ENCODE results near the gene ADPRS. TPM values are rescaled to one million over a fixed set of nuclear protein-coding genes. Genes with fewer than 3 reads are reported as not detected.

The ADPRS gene
- total and polyA plus RNA-seq, 3 experiments from 2014 or later, result 26.1 to 41.1 (median 38.9) TPM

DNA sequence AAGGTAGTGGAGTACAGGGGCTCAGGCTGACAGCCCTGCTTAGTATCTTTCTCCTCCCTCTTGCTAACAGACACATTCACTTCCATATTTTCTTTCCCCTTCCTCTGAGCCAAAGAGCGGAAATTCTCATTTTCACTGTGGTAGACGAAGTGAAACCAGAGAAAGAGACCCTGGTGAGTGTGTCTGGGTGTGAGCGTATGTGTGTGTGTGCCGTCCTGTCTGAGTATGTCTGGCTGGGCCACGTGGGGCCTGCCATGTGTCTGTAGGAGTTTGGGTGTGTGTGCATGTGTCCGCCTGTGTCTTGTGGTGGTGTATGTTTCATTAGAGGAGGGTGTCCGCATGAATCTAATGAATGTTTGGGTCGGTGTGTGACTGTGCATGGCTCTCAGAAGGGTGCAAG is 34.7 kb downstream of the ADPRS start:
- CTCF ChIA-PET, result no interaction called here
- DNase-seq, result peak in 1 of 5 donors; percentile 24
- Histone ChIP-seq H3K4me3 (ENCODE audit: low read length) (no peak overlapping the region), H3K4me1 (ENCODE audit: insufficient read depth, low read length) (no peaks in the 10 kb centered on the region), H3K9me3 (ENCODE audit: low read length) (no peaks in the 10 kb centered on the region), H3K27ac (ENCODE audit: low read depth, low read length) (no peak overlapping the region), H3K36me3 (ENCODE audit: insufficient read depth, low read length) (no peaks in the 10 kb centered on the region), H3K27me3 (ENCODE audit: insufficient read depth, low read length, poor library complexity, severe bottlenecking) (peaks cover 18% of the 10 kb centered on the region)
- H3K9me3 Mint-ChIP-seq, result no peaks in the 10 kb centered on the region
- H3K4me3 Mint-ChIP-seq, result peak overlapping the region in 2 of 7 donors; percentile 1 to 2
- H3K27me3 Mint-ChIP-seq, result peaks cover 28 to 46% of the 10 kb centered on the region in 2 donors
- peaks cover 0 to 5% (median 0%) of the 10 kb centered on the region in 3 donors for H3K36me3 Mint-ChIP-seq
- POLR2A ChIA-PET, result no interaction called here
- peaks cover 13 to 31% (median 21%) of the 10 kb centered on the region in 3 donors for H3K4me1 Mint-ChIP-seq
- peak overlapping the region in 2 of 8 donors; percentile 12 to 15 for H3K27ac Mint-ChIP-seq

DNA sequence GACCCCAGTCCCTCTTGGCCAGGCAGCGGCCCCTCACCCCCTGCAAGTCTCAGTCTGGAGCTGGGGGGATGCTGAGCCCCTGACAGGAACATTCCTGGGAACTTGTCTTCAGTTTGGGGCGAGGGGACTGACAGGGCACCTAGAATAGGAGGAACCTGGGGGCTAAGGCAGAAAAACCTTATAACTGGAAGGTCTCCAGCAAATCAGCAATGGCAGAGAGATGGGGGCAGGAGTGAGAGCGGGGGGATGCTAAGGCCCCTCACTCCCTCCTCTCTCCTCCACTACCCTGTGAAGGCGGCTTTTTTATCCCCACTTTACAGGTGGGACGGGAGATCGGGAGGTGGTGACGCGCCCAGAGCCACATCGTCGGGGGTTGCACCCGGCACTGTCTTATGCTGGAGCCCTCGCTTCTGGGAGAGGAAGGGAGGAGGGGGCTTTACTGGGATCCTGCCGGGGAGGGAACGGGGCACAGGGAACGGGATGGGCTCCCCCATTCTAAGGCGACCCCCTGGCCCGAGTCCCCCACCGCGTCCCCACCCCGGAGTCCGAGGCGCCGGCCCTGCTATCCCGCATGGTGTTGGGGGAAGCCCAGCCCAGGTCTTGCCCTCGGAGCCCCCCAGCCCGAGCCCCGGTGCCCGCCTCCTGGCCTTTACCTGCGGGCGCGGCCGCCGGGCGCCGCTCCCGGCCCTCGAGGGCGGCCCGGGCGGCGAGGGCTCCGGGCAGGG is 35.9 kb downstream of the ADPRS start:
- no peaks in the 10 kb centered on the region for H3K9me3 Mint-ChIP-seq

DNA sequence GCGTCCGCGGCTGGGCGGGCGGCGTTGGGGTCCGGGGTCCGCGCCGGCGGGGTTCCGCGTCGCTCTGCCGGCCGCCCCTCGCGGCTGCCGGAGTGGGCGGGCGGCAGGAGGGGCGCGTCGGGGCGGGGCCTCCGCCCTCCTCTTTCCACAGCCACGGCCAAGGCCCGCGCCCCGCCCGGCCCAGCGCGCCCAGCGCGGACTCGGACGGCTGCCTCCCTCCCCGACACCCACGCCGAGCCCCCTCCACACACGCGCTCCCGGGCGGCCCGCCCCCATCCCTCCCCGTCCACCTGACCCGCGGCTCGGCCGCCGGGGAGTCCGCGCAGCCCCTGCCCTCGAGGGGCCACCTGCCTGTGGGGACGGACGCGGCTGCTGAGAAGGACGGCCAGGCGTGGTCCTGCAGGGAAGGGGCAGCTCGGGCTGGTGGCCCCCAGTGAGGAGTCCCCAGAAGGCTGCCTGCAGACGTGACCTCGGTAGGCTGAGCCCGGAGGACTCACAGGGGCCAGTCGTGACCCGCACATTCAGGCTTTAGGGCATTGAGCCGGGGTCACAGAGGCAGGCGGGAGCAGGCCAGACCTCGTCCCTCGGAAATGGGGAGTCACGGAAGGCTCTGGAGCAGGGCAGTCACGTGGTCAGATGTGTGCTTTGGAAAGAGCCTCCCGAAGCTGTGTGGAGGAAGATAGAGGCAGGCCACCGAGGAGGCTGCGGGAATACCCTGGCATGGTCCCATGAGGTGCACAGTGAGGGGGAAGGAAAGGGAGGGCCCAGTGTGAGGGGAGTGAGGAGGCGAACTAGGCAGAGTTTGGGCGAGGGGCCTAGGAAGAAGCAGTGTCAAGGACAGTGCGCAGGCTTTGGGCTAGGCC is 36.7 kb downstream of the ADPRS start, which contains the start of gene COL8A2:
Gene COL8A2 (minus strand): TSS at position 94 of the 863 bp plus-strand sequence. CDS start 24,980 bp downstream, outside the sequence.
- Histone ChIP-seq H3K36me3 (ENCODE audit: insufficient read depth, low read length) (no peaks in the 10 kb centered on the region), H3K27me3 (ENCODE audit: insufficient read depth, low read length, poor library complexity, severe bottlenecking) (peaks cover 18% of the 10 kb centered on the region), H3K4me1 (ENCODE audit: insufficient read depth, low read length) (no peaks in the 10 kb centered on the region), H3K9me3 (ENCODE audit: low read length) (no peaks in the 10 kb centered on the region), H3K27ac (ENCODE audit: low read depth, low read length) (no peak within 1 kb of the TSS), H3K4me3 (ENCODE audit: low read length) (no peak within 1 kb of the TSS)
- no peak for DNase-seq
- H3K4me1 Mint-ChIP-seq, result peaks cover 13 to 31% (median 21%) of the 10 kb centered on the region in 3 donors
- peak within 1 kb of the TSS in 4 of 8 donors; percentile 17 to 63 (median 62) for H3K27ac Mint-ChIP-seq
- ChIA-PET CTCF (no interaction called here), POLR2A (no interaction called here)
- no peaks in the 10 kb centered on the region for H3K9me3 Mint-ChIP-seq
- H3K36me3 Mint-ChIP-seq, result peaks cover 0 to 5% (median 0%) of the 10 kb centered on the region in 3 donors
- H3K4me3 Mint-ChIP-seq, result peak within 1 kb of the TSS in 6 of 7 donors; percentile 42 to 86 (median 67)
- peaks cover 28 to 41% of the 10 kb centered on the region in 2 donors for H3K27me3 Mint-ChIP-seq

More for the DNA sequence above, 35.9 kb downstream of the ADPRS start:
- Mint-ChIP-seq H3K27ac (peak overlapping the region in 1 of 8 donors; percentile 17), H3K4me3 (peak overlapping the region in 5 of 7 donors; percentile 32 to 71 (median 63)), H3K4me1 (peaks cover 13 to 31% (median 21%) of the 10 kb centered on the region in 3 donors), H3K27me3 (peaks cover 28 to 46% of the 10 kb centered on the region in 2 donors), H3K36me3 (peaks cover 0 to 5% (median 0%) of the 10 kb centered on the region in 3 donors)
- CTCF ChIA-PET, result no interaction called here
- Histone ChIP-seq H3K27me3 (ENCODE audit: insufficient read depth, low read length, poor library complexity, severe bottlenecking) (peaks cover 18% of the 10 kb centered on the region), H3K4me3 (ENCODE audit: low read length) (no peak overlapping the region), H3K36me3 (ENCODE audit: insufficient read depth, low read length) (no peaks in the 10 kb centered on the region), H3K9me3 (ENCODE audit: low read length) (no peaks in the 10 kb centered on the region), H3K27ac (ENCODE audit: low read depth, low read length) (no peak overlapping the region), H3K4me1 (ENCODE audit: insufficient read depth, low read length) (no peaks in the 10 kb centered on the region)
- POLR2A ChIA-PET, result no interaction called here
- DNase-seq, result no peak

DNA sequence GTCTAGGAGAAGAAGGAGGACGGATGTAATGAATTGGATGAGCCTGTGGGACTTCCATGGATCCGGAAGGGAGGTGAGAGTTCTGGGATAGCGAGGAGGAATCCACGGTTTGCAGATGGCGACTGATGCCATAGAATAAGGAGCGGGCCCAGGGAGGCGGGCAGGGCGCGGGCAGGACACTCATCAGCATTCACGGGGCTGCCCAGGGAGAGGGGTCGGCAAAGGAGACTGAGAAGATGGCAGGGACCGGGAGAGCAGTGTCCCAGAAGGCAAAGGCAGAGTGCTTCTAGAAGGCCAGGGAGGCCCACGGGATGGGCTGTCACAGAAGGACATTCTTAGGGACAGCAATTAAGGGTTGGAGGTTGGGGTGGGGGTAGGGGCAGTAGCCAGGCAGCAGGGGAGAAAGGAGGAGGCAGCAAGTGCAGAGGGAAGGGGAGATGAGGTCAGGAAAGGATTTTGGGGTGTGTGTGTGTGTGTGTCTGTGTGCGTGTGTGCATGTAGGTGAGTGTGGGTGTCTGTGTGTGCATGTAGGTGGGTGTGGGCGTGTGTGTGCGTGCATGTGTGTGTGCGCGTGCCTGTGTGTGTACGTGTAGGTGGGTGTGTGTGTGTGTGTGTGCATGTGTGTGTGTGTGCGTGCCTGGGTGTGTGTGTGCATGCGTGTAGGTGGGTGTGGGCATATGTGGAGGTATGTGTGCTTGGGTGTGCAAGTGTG is 37.5 kb downstream of the ADPRS start:
- POLR2A ChIA-PET, result no interaction called here
- Mint-ChIP-seq H3K4me3 (peak overlapping the region in 6 of 7 donors; percentile 20 to 86 (median 48)), H3K4me1 (peaks cover 13 to 31% (median 21%) of the 10 kb centered on the region in 3 donors), H3K27me3 (peaks cover 28 to 41% of the 10 kb centered on the region in 2 donors), H3K9me3 (no peaks in the 10 kb centered on the region), H3K36me3 (peaks cover 0 to 5% (median 0%) of the 10 kb centered on the region in 3 donors), H3K27ac (peak overlapping the region in 2 of 8 donors; percentile 61 to 63)
- Histone ChIP-seq H3K9me3 (ENCODE audit: low read length) (no peaks in the 10 kb centered on the region), H3K27me3 (ENCODE audit: insufficient read depth, low read length, poor library complexity, severe bottlenecking) (peaks cover 18% of the 10 kb centered on the region), H3K27ac (ENCODE audit: low read depth, low read length) (no peak overlapping the region), H3K36me3 (ENCODE audit: insufficient read depth, low read length) (no peaks in the 10 kb centered on the region), H3K4me1 (ENCODE audit: insufficient read depth, low read length) (no peaks in the 10 kb centered on the region), H3K4me3 (ENCODE audit: low read length) (no peak overlapping the region)
- CTCF ChIA-PET, result no interaction called here
- DNase-seq, result no peak

DNA sequence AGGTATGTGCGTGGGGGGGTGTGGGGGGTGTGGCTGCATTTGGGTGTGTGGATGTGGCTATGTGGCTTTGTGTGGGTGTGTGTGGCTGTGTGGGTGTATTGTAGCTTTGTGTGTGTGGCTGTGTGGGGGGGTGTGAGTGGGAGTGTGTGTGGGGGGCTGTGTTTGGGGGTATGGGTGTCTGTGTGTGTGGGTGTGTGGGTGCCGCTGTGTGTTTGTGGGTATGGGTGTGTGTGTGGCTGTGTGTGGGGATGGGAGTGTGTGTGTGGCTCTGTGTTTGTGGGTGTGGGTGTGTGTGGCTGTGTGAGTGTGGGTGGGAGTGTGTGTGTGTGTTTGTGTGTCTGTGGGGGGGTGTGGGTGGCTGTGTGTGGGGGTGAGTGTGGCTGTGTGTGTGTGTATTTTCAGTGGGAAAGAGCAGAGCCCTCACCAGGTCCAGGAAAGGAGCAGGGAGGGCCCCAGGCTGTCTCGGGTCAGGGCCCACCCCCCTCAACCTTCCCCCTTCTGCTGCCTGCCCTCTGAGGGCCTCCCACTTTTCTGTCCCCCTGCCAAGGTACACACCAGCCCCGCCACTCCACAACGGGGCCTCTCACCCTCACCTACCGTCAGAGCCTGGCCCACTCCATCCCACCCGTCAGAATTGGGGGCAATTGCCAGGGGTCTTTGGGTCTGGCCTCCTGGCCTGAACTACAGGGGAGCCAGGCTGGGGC is 38.3 kb downstream of the ADPRS start:
- H3K36me3 ChIP-seq (ENCODE audit: insufficient read depth, low read length), result no peaks in the 10 kb centered on the region
- no peak overlapping the region for H3K4me3 ChIP-seq (ENCODE audit: low read length)
- H3K9me3 ChIP-seq (ENCODE audit: low read length), result no peaks in the 10 kb centered on the region
- H3K4me1 Mint-ChIP-seq, result peaks cover 13 to 31% (median 21%) of the 10 kb centered on the region in 3 donors
- H3K4me3 Mint-ChIP-seq, result no peak overlapping the region
- H3K27ac Mint-ChIP-seq, result no peak overlapping the region
- H3K4me1 ChIP-seq (ENCODE audit: insufficient read depth, low read length), result no peaks in the 10 kb centered on the region
- no peak for DNase-seq
- H3K9me3 Mint-ChIP-seq, result no peaks in the 10 kb centered on the region
- peaks cover 18% of the 10 kb centered on the region for H3K27me3 ChIP-seq (ENCODE audit: insufficient read depth, low read length, poor library complexity, severe bottlenecking)
- no peak overlapping the region for H3K27ac ChIP-seq (ENCODE audit: low read depth, low read length)
- ChIA-PET CTCF (interaction anchor here (1.1 to 2.1 kb wide), 2 partner anchors 61 to 293 kb away, joined by 3 to 6 read pairs; no protein-coding TSS in a partner anchor), POLR2A (no interaction called here)
- H3K36me3 Mint-ChIP-seq, result peaks cover 0 to 5% (median 0%) of the 10 kb centered on the region in 3 donors
- H3K27me3 Mint-ChIP-seq, result peaks cover 28 to 38% of the 10 kb centered on the region in 2 donors

DNA sequence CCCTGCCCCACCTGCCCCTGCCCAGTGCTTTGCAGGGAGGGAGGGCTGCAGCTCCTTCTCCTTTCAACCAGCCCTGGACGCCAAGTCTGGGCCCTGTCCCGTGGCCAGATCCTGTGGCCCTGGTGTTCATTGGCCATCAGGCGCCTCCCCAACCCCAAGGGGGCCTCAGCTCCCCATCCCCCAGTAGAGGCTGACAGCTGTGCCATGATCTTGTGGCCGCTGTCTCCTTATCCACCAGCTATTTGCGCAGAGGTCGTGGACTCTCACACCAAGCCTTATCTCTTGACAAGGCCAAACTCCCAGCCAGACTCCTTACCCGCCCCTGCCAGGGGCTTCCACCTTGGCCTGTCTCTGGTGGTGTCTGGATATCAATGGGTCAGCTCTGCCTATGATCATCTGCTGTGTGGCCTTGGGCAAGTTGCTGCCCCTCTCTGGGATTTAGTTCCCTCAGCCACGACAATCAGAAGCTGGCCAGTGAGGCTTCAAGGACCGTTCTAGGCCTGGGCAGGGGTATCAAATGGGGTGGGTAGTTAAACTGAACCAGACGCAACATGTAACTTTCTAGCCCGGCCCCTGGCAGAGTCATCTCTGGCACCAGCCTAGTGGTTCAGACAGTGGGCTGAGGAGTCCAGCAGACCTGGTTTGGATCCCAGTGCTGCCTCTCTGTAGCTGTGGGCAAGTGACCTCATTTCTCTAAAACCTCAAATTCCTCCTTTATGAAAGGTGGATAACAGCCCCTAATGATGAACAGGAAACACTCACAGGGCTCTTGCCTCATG is 39.6 kb downstream of the ADPRS start:
- Histone ChIP-seq H3K27me3 (ENCODE audit: insufficient read depth, low read length, poor library complexity, severe bottlenecking) (peaks cover 18% of the 10 kb centered on the region), H3K9me3 (ENCODE audit: low read length) (no peaks in the 10 kb centered on the region), H3K4me1 (ENCODE audit: insufficient read depth, low read length) (no peaks in the 10 kb centered on the region), H3K27ac (ENCODE audit: low read depth, low read length) (no peak overlapping the region), H3K4me3 (ENCODE audit: low read length) (no peak overlapping the region), H3K36me3 (ENCODE audit: insufficient read depth, low read length) (no peaks in the 10 kb centered on the region)
- no peak for DNase-seq
- peaks cover 12 to 24% (median 20%) of the 10 kb centered on the region in 3 donors for H3K4me1 Mint-ChIP-seq
- H3K9me3 Mint-ChIP-seq, result no peaks in the 10 kb centered on the region
- ChIA-PET CTCF (interaction anchor here (1.1 to 2.1 kb wide), 2 partner anchors 37 to 60 kb away, joined by 4 to 6 read pairs; no protein-coding TSS in a partner anchor), POLR2A (interaction anchor here (0.6 kb wide), 1 partner anchor 83 kb away, joined by 3 read pairs; no protein-coding TSS in a partner anchor)
- peak overlapping the region in 1 of 7 donors; percentile 75 for H3K4me3 Mint-ChIP-seq
- H3K27me3 Mint-ChIP-seq, result peaks cover 21 to 24% of the 10 kb centered on the region in 2 donors
- peak overlapping the region in 1 of 8 donors; percentile 50 for H3K27ac Mint-ChIP-seq
- no peaks in the 10 kb centered on the region for H3K36me3 Mint-ChIP-seq

DNA sequence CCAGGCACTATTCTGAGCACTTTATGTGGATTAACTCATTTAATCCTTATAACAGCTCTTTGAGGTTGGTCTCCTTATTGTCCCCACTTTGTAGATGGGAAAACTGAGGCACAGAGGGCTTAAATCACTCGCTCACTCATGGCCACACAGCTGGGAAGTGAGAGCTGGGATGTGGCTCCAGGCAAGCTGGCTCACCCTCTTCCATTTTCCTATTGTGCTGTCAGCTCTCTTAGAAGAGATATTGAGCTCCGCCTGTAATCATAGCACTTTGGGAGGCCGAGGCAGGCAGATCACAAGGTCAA is 40.2 kb downstream of the ADPRS start:
- H3K36me3 Mint-ChIP-seq, result no peaks in the 10 kb centered on the region
- ChIA-PET CTCF (interaction anchor here (1.1 to 2.1 kb wide), 2 partner anchors 38 to 59 kb away, joined by 4 to 6 read pairs; no protein-coding TSS in a partner anchor), POLR2A (no interaction called here)
- H3K9me3 ChIP-seq (ENCODE audit: low read length), result no peaks in the 10 kb centered on the region
- H3K36me3 ChIP-seq (ENCODE audit: insufficient read depth, low read length), result no peaks in the 10 kb centered on the region
- H3K4me3 Mint-ChIP-seq, result no peak overlapping the region
- H3K27me3 ChIP-seq (ENCODE audit: insufficient read depth, low read length, poor library complexity, severe bottlenecking), result peaks cover 15% of the 10 kb centered on the region
- no peak overlapping the region for H3K27ac Mint-ChIP-seq
- H3K27me3 Mint-ChIP-seq, result peaks cover 16 to 19% of the 10 kb centered on the region in 2 donors
- H3K9me3 Mint-ChIP-seq, result no peaks in the 10 kb centered on the region
- no peak overlapping the region for H3K4me3 ChIP-seq (ENCODE audit: low read length)
- H3K27ac ChIP-seq (ENCODE audit: low read depth, low read length), result no peak overlapping the region
- H3K4me1 Mint-ChIP-seq, result peaks cover 10 to 20% (median 15%) of the 10 kb centered on the region in 3 donors
- no peaks in the 10 kb centered on the region for H3K4me1 ChIP-seq (ENCODE audit: insufficient read depth, low read length)
- DNase-seq, result no peak
